ENCODE data around the gene NIT1. TPM values are rescaled to one million over a fixed set of nuclear protein-coding genes. Genes with fewer than 3 reads are reported as not detected.

NIT1 gene
- total RNA-seq, 1 experiment from 2014 or later: 65.9 TPM

GRCh38 chr1:161128591-161129420 is 10.9 kb downstream of the NIT1 start:
- no peaks in the 10 kb centered on the region for H3K9me2 ChIP-seq (ENCODE audit: insufficient read depth)
- ATAC-seq: no peak
- no TSS peak for BruUV-seq (replicated peaks)
- H3K27me3 ChIP-seq (ENCODE audit: insufficient read depth, low read length): no peaks in the 10 kb centered on the region
- H3K4me1 ChIP-seq (ENCODE audit: control insufficient read depth in 1 of 2, insufficient read depth in 2 of 2, low read length in 2 of 2): peaks cover 3 to 13% of the 10 kb centered on the region in 2 experiments; a peak in 3 of 4 replicates
- ChIA-PET RAD21 (ENCODE audit: low non-redundant PET in 1 of 2, low total read pairs in 2 of 2, uncharacterized antibody in 2 of 2, unreplicated experiment in 2 of 2) (no interaction called here), CTCF (no interaction called here), POLR2A (interaction anchor here (1.0 to 1.7 kb wide), 2 partner anchors 11 to 12 kb away, joined by 3 to 5 read pairs; partner anchors contain the start of genes NIT1 and PFDN2)
- no peak for DNase-seq (ENCODE audit: low read depth, low spot score)
- H3K27ac ChIP-seq (ENCODE audit: low read depth, low read length): no peak overlapping the region
- no peak overlapping the region for H3K9ac ChIP-seq (ENCODE audit: low read length)
- no peak overlapping the region for H3K4me3 ChIP-seq (replicated peaks in 1 of 2; ENCODE audit: low read depth in 1 of 2, low read length in 2 of 2)
- no peaks in the 10 kb centered on the region for H3K9me3 ChIP-seq (ENCODE audit: control insufficient read depth in 1 of 2, insufficient read depth in 1 of 2, low read depth in 1 of 2, low read length in 2 of 2)
- H2AFZ ChIP-seq (ENCODE audit: low read depth, low read length, poor library complexity, severe bottlenecking): no peak overlapping the region
- H4K20me1 ChIP-seq (ENCODE audit: insufficient read depth): no peaks in the 10 kb centered on the region
- H3K36me3 ChIP-seq (ENCODE audit: control insufficient read depth in 1 of 2, insufficient read depth in 2 of 2, low read length in 2 of 2): peaks cover 16 to 35% of the 10 kb centered on the region in 2 experiments; a peak in 3 of 4 replicates
- TF ChIP-seq MAX (IDR thresholded peaks at IDR 0.05) (no peak), EGR1 (IDR thresholded peaks at IDR 0.05; ENCODE audit: low read depth) (no peak), CTCF (IDR thresholded peaks at IDR 0.05 in 2 of 3, conservative IDR thresholded peaks at IDR 0.05 in 1 of 3; ENCODE audit: borderline replicate concordance in 1 of 3, insufficient read depth in 1 of 3, low read depth in 2 of 3, low read length in 2 of 3) (no peak)
- peaks cover 63% of the 10 kb centered on the region for H3K79me2 ChIP-seq (ENCODE audit: insufficient read depth, low read length)
- H3K4me2 ChIP-seq (ENCODE audit: low read length): no peak overlapping the region
- intact Hi-C loops (cut with micrococcal nuclease): no loop called here

- Histone ChIP-seq H3K4me2 (ENCODE audit: low read length) (no peak overlapping the region), H3K4me1 (ENCODE audit: control insufficient read depth in 1 of 2, insufficient read depth in 2 of 2, low read length in 2 of 2) (peaks cover 10 to 20% of the 10 kb centered on the region in 2 experiments; a peak in 3 of 4 replicates), H3K9me2 (ENCODE audit: insufficient read depth) (no peaks in the 10 kb centered on the region), H4K20me1 (ENCODE audit: insufficient read depth) (no peaks in the 10 kb centered on the region), H3K9ac (ENCODE audit: low read length) (no peak overlapping the region), H3K4me3 (replicated peaks in 1 of 2; ENCODE audit: low read depth in 1 of 2, low read length in 2 of 2) (no peak overlapping the region), H3K27me3 (ENCODE audit: insufficient read depth, low read length) (no peaks in the 10 kb centered on the region), H3K36me3 (ENCODE audit: control insufficient read depth in 1 of 2, insufficient read depth in 2 of 2, low read length in 2 of 2) (peaks cover 16 to 28% of the 10 kb centered on the region in 2 experiments; a peak in 3 of 4 replicates), H3K27ac (ENCODE audit: low read depth, low read length) (no peak overlapping the region), H3K9me3 (ENCODE audit: control insufficient read depth in 1 of 2, insufficient read depth in 1 of 2, low read depth in 1 of 2, low read length in 2 of 2) (no peaks in the 10 kb centered on the region), H2AFZ (ENCODE audit: low read depth, low read length, poor library complexity, severe bottlenecking) (no peak overlapping the region), H3K79me2 (ENCODE audit: insufficient read depth, low read length) (peaks cover 70% of the 10 kb centered on the region)
- no peak for ATAC-seq
- DNase-seq (ENCODE audit: low read depth, low spot score): no peak
- ChIA-PET RAD21 (ENCODE audit: low non-redundant PET in 1 of 2, low total read pairs in 2 of 2, uncharacterized antibody in 2 of 2, unreplicated experiment in 2 of 2) (no interaction called here), CTCF (no interaction called here), POLR2A (no interaction called here)
- intact Hi-C loops (cut with micrococcal nuclease): no loop called here
- no TSS peak for BruUV-seq (replicated peaks)
- TF ChIP-seq YY1 (IDR thresholded peaks at IDR 0.05; ENCODE audit: extremely low read depth, insufficient replicate concordance, low read depth, low read length) (no peak), JUND (IDR thresholded peaks at IDR 0.05) (no peak), REST (IDR thresholded peaks at IDR 0.05; ENCODE audit: low read depth) (no peak), ZBTB33 (IDR thresholded peaks at IDR 0.05; ENCODE audit: extremely low read depth, insufficient replicate concordance, low read length) (no peak), POLR2A (IDR thresholded peaks at IDR 0.05; ENCODE audit: borderline replicate concordance, extremely low read depth, insufficient read depth, insufficient read length) (no peak)
Observed at GRCh38 chr1:161130266-161130665, 12.4 kb downstream of the NIT1 start.

All from HCT116 (cell line).